Forelimb muscle (tissue), 1 donor: Measurements from ENCODE around the gene NOXA1. TPM values are rescaled to one million over a fixed set of nuclear protein-coding genes. Genes with fewer than 3 reads are reported as not detected.
"Not testable (repeated sequence)": the region's sequence is repeated elsewhere in the genome, so short reads cannot be mapped to it uniquely, and the experiment has no call there.

Source experiments
- DNase-seq: peaks from one replicate; pipeline ENCODE4 v3.0.0-alpha.2; 2013; ENCODE audit warnings: low read depth
- polyA plus RNA-seq: library from polyadenylated mRNA; unstranded; fragments of 120-200 nt; gene quantifications from one replicate; pipeline ENCODE4 v1.2.1, GENCODE V29; 2013; ENCODE audit not compliant: insufficient read length

NOXA1 gene
- polyA plus RNA-seq, 1 donor: 2.2 TPM

DNA sequence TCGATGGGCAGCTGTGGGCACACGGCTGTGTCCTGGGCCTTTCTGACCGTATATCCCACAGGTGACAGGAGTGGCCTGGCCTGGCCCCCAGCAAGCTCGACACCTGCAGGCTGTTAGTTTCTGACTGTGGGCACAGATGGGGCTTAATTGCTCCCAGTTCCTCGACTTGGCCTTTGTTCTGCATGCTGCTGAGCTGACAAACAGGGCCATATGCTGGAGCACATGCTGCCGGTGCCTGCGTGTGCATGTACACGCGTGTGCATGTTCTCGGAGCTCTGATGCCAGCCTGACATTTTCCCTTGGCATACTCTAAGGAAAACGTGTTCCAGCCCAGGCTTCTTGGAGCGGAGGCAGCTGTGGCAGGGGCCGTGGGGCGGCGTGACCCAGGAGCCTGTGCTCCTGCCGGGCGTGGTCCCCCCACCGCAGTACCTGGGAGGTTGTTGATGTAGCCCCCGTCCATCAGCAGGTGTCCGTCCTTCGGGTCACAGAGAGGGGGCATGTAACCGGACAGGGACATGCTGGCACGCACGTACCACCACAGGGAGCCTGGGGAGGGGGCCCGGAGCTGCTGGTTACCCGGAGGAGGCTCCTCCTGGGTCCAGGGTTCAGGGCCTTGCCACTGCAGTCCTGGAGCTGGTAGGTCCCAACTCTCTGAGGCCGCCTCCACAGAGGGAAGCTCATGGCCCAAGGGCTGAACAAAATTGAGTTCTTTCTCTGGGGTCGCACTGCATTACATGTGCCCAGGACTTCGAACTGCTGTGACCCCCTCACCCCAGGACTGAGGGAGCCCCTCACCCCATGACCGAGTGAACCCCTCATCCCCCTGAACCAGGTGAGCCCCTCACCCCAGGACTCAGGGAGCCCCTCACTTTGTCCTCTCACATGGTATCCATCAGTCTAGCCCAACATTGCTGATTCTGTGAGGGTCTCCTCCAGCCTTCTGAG is 40.1 kb downstream of the NOXA1 start:
- DNase-seq: no peak

DNA sequence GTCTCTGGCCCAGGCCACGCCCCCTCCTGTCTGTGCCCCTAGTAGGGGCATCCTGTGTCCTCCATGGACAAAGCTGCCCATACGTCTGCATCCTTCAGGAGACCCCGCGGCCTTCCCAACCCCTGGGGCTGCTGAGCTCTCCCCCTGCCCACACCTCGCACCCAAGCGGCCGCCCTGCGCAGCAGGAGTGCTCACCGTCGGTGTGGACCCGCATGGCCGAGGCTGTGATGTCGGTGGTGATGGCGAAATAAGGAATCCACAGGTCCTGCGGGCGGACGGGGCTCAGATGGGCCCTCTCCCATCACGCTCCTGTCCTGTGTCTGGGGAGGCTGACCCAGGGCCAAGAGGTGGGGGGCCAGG is 40.7 kb downstream of the NOXA1 start:
- DNase-seq: no peak

DNA sequence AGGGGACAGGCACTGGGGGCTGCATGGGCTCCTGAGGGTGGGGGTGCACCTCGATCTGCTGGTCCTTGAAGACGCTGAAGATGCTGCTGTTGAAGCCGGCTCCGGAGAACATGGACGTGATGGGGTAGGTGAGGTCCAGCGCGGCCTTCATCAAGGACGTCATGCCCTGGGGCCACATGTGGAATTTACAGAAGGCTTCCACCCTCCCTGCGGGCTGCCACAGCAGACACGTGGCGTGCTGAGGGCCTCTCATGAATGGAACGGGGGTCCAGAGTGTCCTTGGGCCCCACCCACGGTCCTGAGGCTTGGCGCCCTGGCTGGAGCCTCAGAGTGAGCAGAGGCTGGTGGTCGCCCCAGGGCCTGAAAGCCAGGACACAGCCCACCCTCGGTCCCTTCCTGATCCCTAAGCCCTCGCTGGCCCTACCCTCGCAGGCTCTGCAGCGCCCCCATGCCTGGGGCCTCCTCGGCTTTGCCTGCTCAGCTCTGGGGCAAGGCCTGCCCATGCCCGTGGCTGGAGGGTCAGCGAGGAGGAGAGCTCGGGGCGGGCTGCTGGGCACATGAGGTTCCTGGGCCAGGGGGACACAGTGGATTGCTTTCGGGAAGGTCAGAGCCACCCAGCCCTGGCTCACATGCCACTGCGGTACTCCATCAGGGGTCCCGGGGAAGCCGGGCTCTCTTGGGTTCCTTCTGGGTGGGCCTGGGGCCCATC is 41.3 kb downstream of the NOXA1 start:
- DNase-seq: no peak

DNA sequence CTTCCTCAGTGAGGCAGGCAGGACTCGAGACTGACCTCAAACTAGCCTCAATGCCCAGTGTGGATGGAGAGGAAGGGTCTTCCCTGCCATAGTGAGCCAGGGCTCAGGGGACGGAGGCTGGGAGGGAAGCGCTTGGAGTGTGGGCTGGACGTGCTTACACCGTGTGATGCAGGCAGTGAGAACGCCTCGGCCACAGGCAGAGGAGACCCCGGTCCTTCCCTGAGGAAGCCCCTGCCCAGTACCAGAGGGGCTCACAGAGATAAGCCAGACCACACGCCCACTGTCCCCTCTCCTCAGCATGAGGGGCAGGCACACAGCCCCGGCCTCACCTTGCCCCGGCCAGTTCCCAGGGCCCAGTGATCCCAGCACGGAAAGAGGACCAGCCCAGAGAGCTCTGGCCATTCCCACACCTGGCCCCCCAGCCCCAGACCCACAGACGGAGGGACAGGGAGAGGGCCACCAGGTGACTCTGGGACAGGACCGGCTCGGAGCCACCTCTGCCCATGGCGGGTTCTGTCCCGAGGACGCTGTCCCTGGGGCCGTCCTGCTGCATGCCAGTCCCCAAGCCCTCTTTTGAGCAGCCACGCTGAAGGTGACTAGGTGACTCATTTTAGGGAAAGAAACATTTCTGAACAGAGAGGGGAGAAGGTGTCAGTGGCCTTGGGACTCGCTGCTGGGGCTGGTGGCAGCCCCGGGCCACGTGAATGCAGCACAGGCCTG is 42.0 kb downstream of the NOXA1 start:
- DNase-seq: no peak

DNA sequence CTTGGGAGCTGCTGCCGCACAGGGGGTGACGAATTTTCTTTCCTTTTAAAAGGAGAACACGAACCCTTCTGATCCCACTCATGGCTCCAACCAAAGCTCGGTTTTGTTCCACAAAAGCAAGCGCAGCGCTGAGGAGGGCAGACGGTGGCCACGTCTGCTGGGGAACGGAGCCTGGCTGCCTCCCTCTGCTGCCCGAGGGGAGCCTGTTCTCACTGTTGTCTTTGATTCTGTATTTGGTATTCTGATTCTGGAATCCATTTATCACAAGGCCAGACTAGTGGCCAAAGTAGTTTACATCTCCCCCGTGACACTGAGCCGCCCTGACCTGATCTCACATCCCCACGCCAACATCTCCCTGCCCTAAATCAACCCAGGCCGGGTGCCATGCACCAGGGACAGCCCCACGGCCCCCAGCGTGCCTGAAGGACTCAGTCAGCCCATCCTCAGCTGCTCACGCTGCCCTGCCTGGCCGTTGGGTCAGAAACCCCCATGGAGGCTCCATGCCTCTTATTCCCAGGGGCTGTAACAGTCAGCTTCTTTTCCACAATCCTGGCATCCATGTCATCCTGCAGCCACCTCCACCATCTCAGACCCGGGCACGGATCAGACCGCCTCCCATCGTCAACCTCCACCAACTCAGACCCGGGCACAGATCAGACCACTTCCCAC is 42.7 kb downstream of the NOXA1 start:
- DNase-seq: no peak

DNA sequence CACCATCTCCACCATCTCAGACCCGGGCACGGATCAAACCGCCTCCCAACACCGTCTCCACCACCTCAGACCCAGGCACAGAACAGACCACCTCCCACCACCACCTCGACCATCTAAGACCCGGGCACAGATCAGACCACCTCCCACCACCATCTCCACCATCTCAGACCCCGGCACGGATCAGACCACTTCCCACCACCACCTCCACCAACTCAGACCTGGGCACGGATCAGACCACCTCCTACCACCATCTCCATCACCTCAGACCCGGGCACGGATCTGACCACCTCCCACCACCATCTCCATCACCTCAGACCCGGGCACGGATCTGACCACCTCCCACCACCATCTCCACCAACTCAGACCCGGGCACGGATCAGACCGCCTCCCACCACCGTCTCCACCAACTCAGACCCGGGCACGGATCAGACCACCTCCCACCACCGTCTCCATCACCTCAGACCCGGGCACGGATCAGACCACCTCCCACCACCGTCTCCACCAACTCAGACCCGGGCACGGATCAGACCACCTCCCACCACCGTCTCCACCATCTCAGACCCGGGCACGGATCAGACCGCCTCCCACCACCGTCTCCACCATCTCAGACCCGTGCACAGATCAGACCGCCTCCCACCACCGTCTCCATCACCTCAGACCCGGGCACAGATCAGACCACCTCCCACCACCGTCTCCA is 43.3 kb downstream of the NOXA1 start:
- not testable (repeated sequence) for DNase-seq

DNA sequence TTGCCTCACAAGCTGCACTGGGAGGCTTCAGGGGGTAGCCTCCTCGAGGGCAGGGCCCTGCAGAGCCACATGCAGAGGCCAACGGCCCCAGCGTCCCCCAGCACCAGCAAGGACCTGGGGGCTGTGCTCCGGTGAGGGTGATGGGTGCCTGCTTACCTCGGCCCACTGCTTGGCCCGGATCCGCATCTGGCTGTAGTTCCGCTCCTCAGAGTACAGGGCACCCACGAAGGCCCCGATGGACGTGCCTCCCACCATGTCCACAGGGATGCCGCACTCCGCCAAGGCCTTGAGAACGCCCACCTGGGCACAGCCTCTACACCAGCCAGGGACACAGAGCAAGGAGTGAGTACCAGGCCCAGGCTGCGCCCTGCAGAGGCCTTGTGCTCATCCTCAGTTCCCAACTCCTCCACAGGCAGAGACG is 44.0 kb downstream of the NOXA1 start:
- no peak for DNase-seq

DNA sequence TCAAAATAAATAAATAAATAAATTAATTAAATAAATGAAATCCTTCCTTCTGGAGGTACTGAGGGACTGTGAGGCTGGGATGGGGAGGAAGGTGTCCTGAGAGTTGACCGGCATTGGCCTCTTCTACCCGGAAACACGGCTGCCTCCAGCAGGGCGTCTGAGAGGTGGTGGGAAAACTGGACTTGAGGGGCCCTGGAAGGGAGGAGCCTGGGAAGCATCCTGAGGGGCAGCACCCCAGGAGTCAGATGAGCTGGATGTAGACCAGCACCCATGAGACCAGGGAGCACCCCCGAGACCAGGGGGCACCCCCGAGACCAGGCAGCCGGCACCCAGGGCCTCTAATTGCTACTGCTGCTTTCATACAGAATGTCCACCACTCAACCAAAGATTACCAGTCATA is 44.7 kb downstream of the NOXA1 start:
- no peak for DNase-seq

DNA sequence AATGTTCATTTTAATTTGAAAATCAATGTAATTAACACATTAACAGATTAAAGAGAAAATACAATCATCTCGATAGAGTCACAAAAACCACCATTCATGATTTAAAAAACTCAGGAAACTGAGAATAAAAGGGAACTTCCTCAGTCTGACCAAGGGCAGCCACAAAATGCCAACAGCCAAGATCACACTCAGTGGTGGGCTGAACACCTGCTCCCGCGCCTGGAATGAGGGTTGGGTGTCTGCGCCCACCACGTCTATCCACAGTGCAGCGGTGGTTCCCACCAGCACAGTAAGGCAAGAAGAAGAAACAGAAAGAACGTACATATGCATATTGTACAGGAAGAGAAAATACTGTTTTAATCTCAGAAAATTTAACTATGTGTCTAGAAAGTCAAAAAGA is 47.6 kb downstream of the NOXA1 start:
- no peak for DNase-seq

DNA sequence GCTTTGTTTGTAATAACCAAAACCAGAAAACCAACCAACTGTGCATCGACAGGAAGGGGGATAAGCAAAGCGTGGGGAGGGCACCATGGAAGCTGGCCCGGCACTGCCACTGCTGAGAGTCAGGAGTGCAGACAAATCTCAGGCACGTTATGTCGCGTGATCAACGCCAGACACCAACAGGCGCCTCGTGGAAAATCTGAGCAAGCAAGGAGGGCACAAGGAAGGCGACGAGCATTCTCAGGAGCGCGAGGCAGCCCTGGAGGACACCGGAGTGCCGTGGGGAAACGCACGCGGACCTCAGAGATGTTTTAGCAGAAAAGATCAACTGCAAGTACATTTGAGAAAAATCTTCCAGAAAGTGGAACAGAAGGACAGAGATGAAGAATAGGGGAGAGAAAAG is 51.1 kb downstream of the NOXA1 start:
- no peak for DNase-seq

DNA sequence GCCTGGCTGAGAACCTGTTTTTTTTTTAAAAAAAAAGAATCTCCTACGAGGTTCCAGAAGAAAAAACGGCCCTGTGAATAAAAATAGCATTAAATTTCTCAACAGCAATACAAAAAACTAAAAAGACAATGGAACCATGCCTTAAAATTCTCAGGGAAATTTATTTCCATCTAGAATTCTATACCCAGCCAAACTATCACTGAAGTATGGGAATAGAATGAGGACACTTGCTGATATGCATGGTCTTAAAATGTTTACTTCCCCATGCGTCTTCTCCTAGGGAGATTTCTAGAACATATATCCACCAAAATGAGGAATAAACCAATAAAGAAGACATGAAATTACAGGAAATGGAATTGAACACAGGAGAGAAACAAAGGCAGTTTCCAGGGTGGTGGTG is 52.5 kb downstream of the NOXA1 start:
- no peak for DNase-seq

DNA sequence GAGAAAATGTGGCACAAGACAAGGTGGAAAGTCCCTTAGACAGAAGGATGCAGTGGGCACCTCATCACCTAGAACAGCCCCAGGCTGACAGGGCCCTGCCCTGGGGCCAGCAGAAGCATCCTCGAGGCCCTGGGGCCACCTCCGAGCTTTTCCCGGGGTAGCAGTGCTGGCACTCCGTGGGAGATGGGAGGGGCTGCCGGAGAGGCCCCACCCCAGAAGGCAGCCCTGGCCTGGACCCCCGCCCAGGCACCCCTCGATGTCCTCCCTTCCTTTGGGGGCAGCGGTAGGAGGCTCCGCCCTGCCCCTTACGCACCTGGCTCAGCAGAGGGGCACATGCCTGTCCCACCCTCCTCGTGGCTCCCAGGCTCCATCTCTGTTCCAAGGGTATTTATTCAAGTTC is 53.7 kb downstream of the NOXA1 start:
- no peak for DNase-seq

DNA sequence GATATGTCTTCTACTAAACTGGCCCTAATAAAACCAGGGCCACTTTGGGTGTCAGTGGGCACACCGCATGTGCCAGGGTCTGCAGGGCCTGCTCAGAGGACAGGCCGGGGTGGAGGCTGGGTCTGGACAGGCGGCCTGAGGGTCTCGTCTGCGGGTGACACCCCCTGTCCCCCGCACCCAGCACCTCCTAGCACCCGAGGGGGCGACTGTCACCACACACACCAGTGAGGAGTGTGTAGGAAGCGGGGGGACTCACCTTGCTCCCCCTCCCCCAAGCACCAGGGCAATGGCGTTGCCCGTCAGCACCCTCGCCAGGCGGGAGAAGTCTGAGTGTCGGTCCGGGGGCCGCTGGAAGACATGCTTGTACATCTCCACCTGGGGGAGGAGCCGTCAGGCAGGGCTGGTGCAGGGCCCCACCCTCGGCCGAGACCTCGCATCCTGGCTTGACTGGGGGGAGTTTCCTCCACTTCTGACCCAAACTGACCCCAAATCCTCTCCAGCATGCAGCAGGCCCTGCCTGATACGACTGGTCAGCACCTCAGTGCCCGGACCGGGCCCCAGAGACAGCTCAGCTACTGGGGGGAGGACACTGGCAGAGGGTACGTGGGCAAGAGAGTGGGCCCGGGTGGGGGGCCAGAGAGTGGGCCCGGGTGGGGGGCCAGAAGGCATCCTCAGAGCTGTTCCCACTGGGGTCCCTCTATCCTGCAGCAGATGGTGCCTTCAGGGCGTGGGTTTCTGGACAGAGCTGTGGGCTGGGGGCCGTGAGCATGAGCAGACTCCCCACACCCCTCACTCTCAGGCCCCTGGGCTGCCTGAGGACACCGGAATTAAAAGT is 54.8 kb downstream of the NOXA1 start:
- no peak for DNase-seq

DNA sequence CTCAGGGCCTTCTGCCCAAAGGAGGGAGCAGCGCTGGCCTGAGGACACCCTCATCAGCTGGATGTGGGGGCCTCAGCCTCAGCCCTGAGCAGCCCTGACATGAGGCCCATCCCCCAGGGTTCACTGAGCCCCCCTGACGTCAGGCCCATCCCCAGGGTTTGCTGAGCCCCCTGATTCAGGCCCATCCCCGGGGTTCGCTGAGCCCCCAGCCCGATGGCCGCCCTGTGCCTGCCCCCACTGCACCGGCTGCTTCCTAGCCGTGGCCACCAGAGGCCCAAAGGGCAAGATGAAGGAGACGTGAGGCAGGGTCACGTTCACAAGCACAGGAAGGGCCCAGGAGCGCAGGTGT is 55.4 kb downstream of the NOXA1 start:
- no peak for DNase-seq

DNA sequence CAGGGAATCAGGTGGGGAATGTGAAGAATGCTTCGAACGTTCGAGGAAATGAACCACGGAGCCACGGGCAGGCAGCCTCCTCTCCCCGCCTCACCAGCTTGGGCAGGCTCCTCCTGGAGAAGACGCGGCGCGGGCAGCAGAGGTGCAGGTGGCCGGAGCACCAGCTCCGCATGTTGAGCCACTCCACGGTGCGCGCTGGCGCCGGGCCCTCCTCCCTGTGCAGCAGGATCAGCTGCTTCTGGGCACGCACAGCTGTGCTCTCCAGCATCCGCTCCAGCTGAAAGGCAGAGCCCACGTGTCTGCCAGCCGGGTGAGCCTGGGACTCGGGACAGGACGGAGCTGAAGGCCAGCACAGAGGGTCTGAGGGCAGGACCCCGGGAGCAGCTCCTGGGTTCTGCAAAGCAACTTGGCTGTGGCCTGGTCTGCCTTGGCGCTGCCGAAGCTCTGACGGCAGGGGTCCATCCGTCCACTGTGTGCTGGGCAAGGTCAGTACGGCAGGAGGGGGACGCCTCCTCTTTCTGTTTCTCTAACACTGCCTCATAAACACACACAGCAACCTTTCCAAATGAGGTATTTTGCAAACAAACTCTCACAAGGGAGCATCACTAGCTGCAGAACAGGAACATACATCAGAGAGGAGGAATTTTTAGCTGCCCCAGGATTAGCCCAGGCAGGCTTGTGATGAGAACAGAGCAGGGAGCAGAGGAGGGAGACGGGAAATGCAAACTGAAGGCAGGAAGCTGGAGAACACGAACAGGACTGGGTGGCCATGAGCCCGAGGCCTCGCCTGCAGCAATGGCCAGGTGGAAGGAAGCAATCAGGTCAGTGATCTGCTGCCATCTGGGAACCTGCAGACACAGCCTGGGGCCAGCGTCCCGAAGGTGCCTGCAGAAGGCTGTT is 56.0 kb downstream of the NOXA1 start:
- DNase-seq: no peak

DNA sequence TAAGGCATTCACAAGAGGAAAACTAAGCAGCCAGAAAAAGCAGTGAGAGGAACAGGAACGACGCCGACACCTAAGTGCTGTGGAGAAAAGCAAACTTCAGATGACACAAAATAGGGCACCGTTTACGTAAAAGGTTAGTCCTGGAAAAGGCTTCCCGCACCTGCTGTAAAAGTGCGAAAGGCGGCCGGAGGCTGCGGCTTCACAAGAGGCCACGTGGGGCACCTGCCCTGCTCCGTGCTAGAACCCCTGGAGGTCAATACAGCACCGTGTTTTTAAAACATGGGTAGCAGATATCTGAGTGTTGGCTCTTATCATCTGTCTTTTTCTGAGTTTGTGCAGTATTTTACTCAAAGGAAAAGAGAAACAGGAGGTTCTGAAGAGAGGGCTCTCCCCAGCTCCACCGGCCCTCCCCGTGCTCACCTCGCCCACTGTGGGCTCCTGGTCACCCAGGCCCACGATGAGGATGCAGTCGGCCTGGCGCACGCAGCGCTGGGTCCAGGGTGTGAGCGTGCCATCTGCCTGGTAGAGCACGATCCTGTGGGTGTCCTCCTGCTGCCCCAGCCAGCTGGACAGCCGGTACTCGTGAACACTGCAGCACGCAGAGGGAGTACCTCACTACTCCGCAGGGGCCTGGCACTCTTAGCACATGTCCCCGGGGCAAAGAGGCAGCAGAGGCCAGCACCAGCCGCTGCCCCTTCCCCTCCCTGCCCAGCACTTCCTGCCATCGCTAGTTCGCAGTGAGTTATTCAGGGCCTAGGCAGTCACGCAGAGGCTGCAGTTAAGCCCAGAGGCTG is 56.9 kb downstream of the NOXA1 start:
- DNase-seq: no peak

DNA sequence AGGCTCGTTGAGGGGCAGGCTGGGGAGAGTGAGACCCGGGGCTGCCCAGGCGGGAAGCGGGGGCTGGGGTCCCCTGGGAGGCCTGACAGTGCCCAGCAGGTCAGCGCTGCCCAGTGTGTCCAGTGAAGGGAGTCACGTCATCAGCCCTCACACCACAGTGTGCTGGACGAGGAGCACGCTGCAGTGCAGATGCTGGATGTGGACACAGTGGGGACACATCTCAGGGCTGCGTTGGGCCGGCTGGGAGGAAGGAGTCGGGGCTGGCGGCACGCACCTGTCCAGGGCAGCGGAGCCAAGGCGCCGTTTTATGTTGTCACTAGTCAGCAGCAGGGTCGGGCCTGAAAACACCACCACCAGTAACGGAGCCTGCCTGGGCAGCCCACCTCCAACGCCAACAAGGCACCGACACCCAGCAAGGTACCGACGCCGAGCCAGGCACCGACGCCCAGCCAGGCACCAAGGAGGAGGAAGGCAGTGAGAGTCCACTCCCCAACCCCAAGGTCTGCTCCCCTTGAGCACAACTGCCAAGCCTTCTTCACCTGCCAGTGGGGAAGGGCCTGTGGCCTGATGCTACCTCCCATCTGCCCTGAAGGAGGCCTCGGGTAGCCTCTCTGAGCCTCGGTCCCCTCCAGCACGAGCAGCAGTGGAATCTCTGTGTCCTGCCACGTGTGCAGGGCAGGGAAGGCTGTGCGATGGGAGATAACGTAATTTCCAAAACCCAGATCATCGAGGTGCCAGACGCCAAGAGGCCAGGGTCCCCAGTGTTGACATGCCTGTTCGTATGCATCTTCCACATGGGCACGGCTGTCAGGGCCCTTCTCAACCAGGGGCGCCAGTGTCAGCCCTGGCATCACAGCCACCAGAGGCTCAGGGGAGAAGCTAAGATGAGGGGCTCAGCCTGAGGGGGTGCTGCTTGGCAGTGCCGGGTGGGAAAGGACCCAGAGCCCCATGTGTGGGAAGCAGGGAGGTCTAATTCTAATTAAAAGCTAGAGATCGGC is 57.8 kb downstream of the NOXA1 start:
- no peak for DNase-seq
